ENCODE data around the gene ABCG1. TPM values are rescaled to one million over a fixed set of nuclear protein-coding genes. Genes with fewer than 3 reads are reported as not detected.

Gene ABCG1
- total and polyA plus RNA-seq, 2 of the 4 experiments (the other 2 are of a cell fraction): 0.19 to 0.36 TPM

- 48% methylated on average over 5 of the region's 10 CpGs; no CpG with 5 or more reads in 1 of the 2 experiments for WGBS, 2 experiments (ENCODE audit: extremely low coverage in 2 of 2, insufficient read length in 1 of 2)
- Histone ChIP-seq H2BK20ac (ENCODE audit: low read depth, low read length) (no peak overlapping the region), H3K56ac (ENCODE audit: extremely low read depth, insufficient read depth, low read length) (no peak overlapping the region), H3K14ac (replicated peaks; ENCODE audit: low read depth, low read length) (no peak overlapping the region), H4K8ac (ENCODE audit: low read depth in 2 of 2, low read length in 2 of 2) (no peak overlapping the region), H3K23ac (ENCODE audit: low read depth, low read length) (no peak overlapping the region), H3K4me3 (ENCODE audit: insufficient read depth, low read depth, low read length) (no peak overlapping the region), H3K9ac (ENCODE audit: low read depth, low read length) (no peak overlapping the region), H4K91ac (ENCODE audit: insufficient read depth, low read depth, low read length) (no peak overlapping the region), H3K9me3 (ENCODE audit: control insufficient read depth, insufficient read depth, low read length) (peaks cover 9% of the 10 kb centered on the region), H3K18ac (ENCODE audit: low read depth, low read length) (no peak overlapping the region), H3K4me2 (ENCODE audit: low read depth, low read length) (no peak overlapping the region), H3K79me1 (ENCODE audit: low read depth in 1 of 2, low read length in 2 of 2) (no peaks in the 10 kb centered on the region), H2AK9ac (replicated peaks; ENCODE audit: low read depth, low read length, poor library complexity) (no peak overlapping the region), H2BK120ac (ENCODE audit: low read depth, low read length) (no peak overlapping the region), H3K36me3 (ENCODE audit: control insufficient read depth, insufficient read depth, low read length) (no peaks in the 10 kb centered on the region), H2BK5ac (ENCODE audit: low read depth, low read length, poor library complexity, severe bottlenecking) (no peak overlapping the region), H3K27ac (ENCODE audit: insufficient read depth, low read length) (no peak overlapping the region), H4K5ac (ENCODE audit: low read depth, low read length) (no peak overlapping the region), H3K4ac (ENCODE audit: low read depth, low read length) (no peak overlapping the region), H3K27me3 (ENCODE audit: control insufficient read depth, insufficient read depth, low read length) (peaks cover 19% of the 10 kb centered on the region), H3K4me1 (ENCODE audit: control insufficient read depth, insufficient read depth, low read length) (peaks cover 2% of the 10 kb centered on the region; the same call in 1 of the 2 replicates), H4K20me1 (ENCODE audit: insufficient read depth, low read length) (no peaks in the 10 kb centered on the region), H2BK15ac (ENCODE audit: low read depth, low read length) (no peak overlapping the region), H3K9me1 (ENCODE audit: insufficient read depth, low read length) (no peaks in the 10 kb centered on the region), H2AK5ac (ENCODE audit: low read depth, low read length) (no peak overlapping the region), H2AFZ (replicated peaks; ENCODE audit: low read length, poor library complexity) (no peak overlapping the region)
- in situ Hi-C loops (cut with MboI; ENCODE audit: low sequenced_read_pairs) (no loop called here), intact Hi-C loops (cut with micrococcal nuclease) (no loop called here), dilution Hi-C loops (cut with HindIII; ENCODE audit: low sequenced_read_pairs, unreplicated experiment) (no loop called here)
- DNase-seq (no peak), ATAC-seq (ENCODE audit: low read depth) (no peak)
- BruUV-seq (replicated peaks): no TSS peak
- ChIA-PET POLR2A (ENCODE audit: unreplicated experiment) (no interaction called here), CTCF (interaction anchor here (0.6 kb wide), 1 partner anchor 10 kb away, joined by 4 read pairs; no protein-coding TSS in a partner anchor)
- TF ChIP-seq RCOR1 (IDR thresholded peaks at IDR 0.05; ENCODE audit: insufficient replicate concordance, low read length): no peak
- no peak for TF ChIP-seq SMC3 (IDR thresholded peaks at IDR 0.05; ENCODE audit: low read depth, low read length)
- TF ChIP-seq CTCF (conservative IDR thresholded peaks at IDR 0.05; ENCODE audit: low read depth, low read length): no peak
- TF ChIP-seq RFX5 (IDR thresholded peaks at IDR 0.05; ENCODE audit: low read depth, low read length): no peak
- no peak for TF ChIP-seq CEBPB (IDR thresholded peaks at IDR 0.05; ENCODE audit: low read depth, low read length)
- TF ChIP-seq NFE2L2 (IDR thresholded peaks at IDR 0.05; ENCODE audit: low read depth, low read length): no peak
- TF ChIP-seq MAZ (IDR thresholded peaks at IDR 0.05; ENCODE audit: borderline replicate concordance, low read depth, low read length): no peak
- TF ChIP-seq, protein P1, sequence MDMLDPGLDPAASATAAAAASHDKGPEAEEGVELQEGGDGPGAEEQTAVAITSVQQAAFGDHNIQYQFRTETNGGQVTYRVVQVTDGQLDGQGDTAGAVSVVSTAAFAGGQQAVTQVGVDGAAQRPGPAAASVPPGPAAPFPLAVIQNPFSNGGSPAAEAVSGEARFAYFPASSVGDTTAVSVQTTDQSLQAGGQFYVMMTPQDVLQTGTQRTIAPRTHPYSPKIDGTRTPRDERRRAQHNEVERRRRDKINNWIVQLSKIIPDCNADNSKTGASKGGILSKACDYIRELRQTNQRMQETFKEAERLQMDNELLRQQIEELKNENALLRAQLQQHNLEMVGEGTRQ (IDR thresholded peaks at IDR 0.05; ENCODE audit: low read depth, low read length): no peak
- no peak for TF ChIP-seq MXI1 (IDR thresholded peaks at IDR 0.05; ENCODE audit: borderline replicate concordance, low read depth, low read length)
- TF ChIP-seq, protein P2, sequence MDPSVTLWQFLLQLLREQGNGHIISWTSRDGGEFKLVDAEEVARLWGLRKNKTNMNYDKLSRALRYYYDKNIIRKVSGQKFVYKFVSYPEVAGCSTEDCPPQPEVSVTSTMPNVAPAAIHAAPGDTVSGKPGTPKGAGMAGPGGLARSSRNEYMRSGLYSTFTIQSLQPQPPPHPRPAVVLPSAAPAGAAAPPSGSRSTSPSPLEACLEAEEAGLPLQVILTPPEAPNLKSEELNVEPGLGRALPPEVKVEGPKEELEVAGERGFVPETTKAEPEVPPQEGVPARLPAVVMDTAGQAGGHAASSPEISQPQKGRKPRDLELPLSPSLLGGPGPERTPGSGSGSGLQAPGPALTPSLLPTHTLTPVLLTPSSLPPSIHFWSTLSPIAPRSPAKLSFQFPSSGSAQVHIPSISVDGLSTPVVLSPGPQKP (IDR thresholded peaks at IDR 0.05; ENCODE audit: borderline replicate concordance, low read depth, low read length): no peak
- TF ChIP-seq CHD1 (IDR thresholded peaks at IDR 0.05; ENCODE audit: low read depth, low read length): no peak
- no peak for TF ChIP-seq MAFK (IDR thresholded peaks at IDR 0.05; ENCODE audit: low read depth, low read length)
- TF ChIP-seq RAD21 (IDR thresholded peaks at IDR 0.05; ENCODE audit: low read length): no peak
- no peak for TF ChIP-seq BHLHE40 (IDR thresholded peaks at IDR 0.05; ENCODE audit: low read depth, low read length)
- no peak for TF ChIP-seq FOS (IDR thresholded peaks at IDR 0.05; ENCODE audit: low read depth, low read length)
- TF ChIP-seq POLR2A (IDR thresholded peaks at IDR 0.05; ENCODE audit: low read depth, low read length): no peak
Measured at GRCh38 chr21:42214081-42214750, 4.7 kb upstream of the ABCG1 start.
